ENCODE measurements around the gene WNT5A. TPM values are rescaled to one million over a fixed set of nuclear protein-coding genes. Genes with fewer than 3 reads are reported as not detected.
"Not testable (repeated sequence)": the region's sequence is repeated elsewhere in the genome, so short reads cannot be mapped to it uniquely, and the experiment has no call there.

The WNT5A gene
- total RNA-seq, 2 experiments from 2014 or later, result 0.06 TPM; not detected in 1

- no peak for ATAC-seq (ENCODE audit: poor library complexity)
- Mint-ChIP-seq H3K4me1 (ENCODE audit: low read depth) (no peaks in the 10 kb centered on the region), H3K36me3 (ENCODE audit: low read depth) (no peaks in the 10 kb centered on the region), H3K4me3 (no peak overlapping the region), H3K27me3 (no peaks in the 10 kb centered on the region), H3K27ac (no peak overlapping the region), H3K9me3 (no peaks in the 10 kb centered on the region)
- no peaks in the 10 kb centered on the region for H3K27me3 ChIP-seq (ENCODE audit: control insufficient read depth in 1 of 2, insufficient read depth in 2 of 2, low read length in 2 of 2)
- H3K4me1 ChIP-seq (ENCODE audit: insufficient read depth, low read length), result no peaks in the 10 kb centered on the region
- intact Hi-C loops (cut with DNase I, micrococcal nuclease), result no loop called here
- POLR2A ChIA-PET, result no interaction called here
- no peak overlapping the region for H3K27ac ChIP-seq (ENCODE audit: low read depth in 1 of 2, low read length in 2 of 2)
- no peak for TF ChIP-seq CTCF (IDR thresholded peaks at IDR 0.05)
- CTCF ChIA-PET, result no interaction called here
- DNase-seq, result no peak
- H3K36me3 ChIP-seq (ENCODE audit: insufficient read depth, low read length), result no peaks in the 10 kb centered on the region
- no peaks in the 10 kb centered on the region for H3K9me3 ChIP-seq (ENCODE audit: control insufficient read depth in 1 of 2, insufficient read depth in 1 of 2, low read length in 2 of 2)
- H3K4me3 ChIP-seq (ENCODE audit: low read length), result no peak overlapping the region
Measured at GRCh38 chr3:55508335-55508734, 21.2 kb upstream of the WNT5A start.

- ChIA-PET CTCF (no interaction called here), POLR2A (no interaction called here)
- Histone ChIP-seq H3K36me3 (ENCODE audit: insufficient read depth, low read length) (no peaks in the 10 kb centered on the region), H3K27ac (ENCODE audit: low read depth in 1 of 2, low read length in 2 of 2) (no peak overlapping the region), H3K9me3 (ENCODE audit: control insufficient read depth in 1 of 2, insufficient read depth in 1 of 2, low read length in 2 of 2) (no peaks in the 10 kb centered on the region), H3K4me1 (ENCODE audit: insufficient read depth, low read length) (no peaks in the 10 kb centered on the region), H3K27me3 (ENCODE audit: control insufficient read depth in 1 of 2, insufficient read depth in 2 of 2, low read length in 2 of 2) (no peaks in the 10 kb centered on the region), H3K4me3 (ENCODE audit: low read length) (no peak overlapping the region)
- TF ChIP-seq CTCF (IDR thresholded peaks at IDR 0.05), result no peak
- intact Hi-C loops (cut with DNase I, micrococcal nuclease), result no loop called here
- no peak for ATAC-seq (ENCODE audit: poor library complexity)
- H3K4me1 Mint-ChIP-seq (ENCODE audit: low read depth), result no peaks in the 10 kb centered on the region
- no peak for DNase-seq
- no peak overlapping the region for H3K27ac Mint-ChIP-seq
- H3K27me3 Mint-ChIP-seq, result no peaks in the 10 kb centered on the region
- H3K4me3 Mint-ChIP-seq, result no peak overlapping the region
- no peaks in the 10 kb centered on the region for H3K9me3 Mint-ChIP-seq
- no peaks in the 10 kb centered on the region for H3K36me3 Mint-ChIP-seq (ENCODE audit: low read depth)
Measured at GRCh38 chr3:55507808-55508207, 20.7 kb upstream of the WNT5A start.

DNA sequence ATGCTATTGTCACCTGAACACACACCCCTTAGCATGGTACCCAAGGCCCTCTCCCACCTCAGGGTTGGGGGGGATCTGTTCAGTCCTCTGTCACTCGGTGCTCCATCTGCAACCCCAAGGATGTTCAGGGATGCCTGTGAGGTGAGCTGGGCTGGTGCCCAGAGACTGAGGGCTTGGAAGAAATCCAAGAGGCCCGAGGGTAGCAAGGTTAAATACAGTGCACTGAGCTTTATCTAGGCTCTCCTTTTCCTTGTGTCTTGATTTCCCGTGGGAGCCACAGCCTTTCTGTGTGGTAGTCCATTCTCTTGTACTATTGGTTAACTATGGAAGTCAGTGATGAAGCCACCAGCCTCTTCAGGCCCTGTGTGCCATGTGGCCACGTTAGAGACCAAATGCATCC lies 18.7 kb upstream of the WNT5A start:
- H3K27ac Mint-ChIP-seq, result no peak overlapping the region
- H3K4me3 ChIP-seq (ENCODE audit: low read length), result no peak overlapping the region
- no peaks in the 10 kb centered on the region for H3K27me3 Mint-ChIP-seq
- H3K4me1 ChIP-seq (ENCODE audit: insufficient read depth, low read length), result no peaks in the 10 kb centered on the region
- H3K36me3 Mint-ChIP-seq (ENCODE audit: low read depth), result no peaks in the 10 kb centered on the region
- no peaks in the 10 kb centered on the region for H3K9me3 Mint-ChIP-seq
- no peak overlapping the region for H3K27ac ChIP-seq (ENCODE audit: low read depth in 1 of 2, low read length in 2 of 2)
- H3K9me3 ChIP-seq (ENCODE audit: control insufficient read depth in 1 of 2, insufficient read depth in 1 of 2, low read length in 2 of 2), result no peaks in the 10 kb centered on the region
- H3K36me3 ChIP-seq (ENCODE audit: insufficient read depth, low read length), result no peaks in the 10 kb centered on the region
- H3K4me3 Mint-ChIP-seq, result no peak overlapping the region
- no peak for DNase-seq
- ATAC-seq (ENCODE audit: poor library complexity), result no peak
- intact Hi-C loops (cut with DNase I, micrococcal nuclease), result no loop called here
- no peaks in the 10 kb centered on the region for H3K27me3 ChIP-seq (ENCODE audit: control insufficient read depth in 1 of 2, insufficient read depth in 2 of 2, low read length in 2 of 2)
- POLR2A ChIA-PET, result no interaction called here
- no peaks in the 10 kb centered on the region for H3K4me1 Mint-ChIP-seq (ENCODE audit: low read depth)
- CTCF ChIA-PET, result no interaction called here
- TF ChIP-seq CTCF (IDR thresholded peaks at IDR 0.05), result no peak

DNA sequence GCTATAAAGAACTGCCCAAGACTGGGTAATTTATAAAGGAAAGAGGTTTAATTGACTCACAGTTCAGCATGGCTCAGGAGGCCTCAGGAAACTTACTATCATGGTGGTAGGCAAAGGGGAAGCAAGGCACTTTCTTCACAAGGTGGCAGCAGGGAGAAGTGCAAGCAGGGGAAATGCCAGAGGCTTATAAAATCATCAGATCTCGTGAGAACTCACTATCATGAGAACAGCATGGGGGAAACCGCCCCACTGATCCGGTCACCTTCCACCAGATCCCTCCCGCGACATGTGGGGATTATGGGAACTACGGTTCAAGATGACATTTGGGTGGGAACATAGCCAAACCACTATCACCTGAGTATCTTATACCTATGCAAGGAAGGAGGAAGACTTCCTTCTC lies 18.0 kb upstream of the WNT5A start:
- not testable (repeated sequence) for ATAC-seq (ENCODE audit: poor library complexity)

More for the DNA sequence above, 18.0 kb upstream of the WNT5A start:
- CTCF ChIA-PET; H3K27ac Mint-ChIP-seq; H3K9me3 Mint-ChIP-seq; H3K9me3 ChIP-seq (ENCODE audit: control insufficient read depth in 1 of 2, insufficient read depth in 1 of 2, low read length in 2 of 2); H3K27me3 ChIP-seq (ENCODE audit: control insufficient read depth in 1 of 2, insufficient read depth in 2 of 2, low read length in 2 of 2); H3K27me3 Mint-ChIP-seq; H3K27ac ChIP-seq (ENCODE audit: low read depth in 1 of 2, low read length in 2 of 2); POLR2A ChIA-PET; intact Hi-C loops (cut with DNase I, micrococcal nuclease); H3K4me3 ChIP-seq (ENCODE audit: low read length); H3K4me1 ChIP-seq (ENCODE audit: insufficient read depth, low read length); H3K36me3 ChIP-seq (ENCODE audit: insufficient read depth, low read length); H3K4me1 Mint-ChIP-seq (ENCODE audit: low read depth); H3K36me3 Mint-ChIP-seq (ENCODE audit: low read depth); H3K4me3 Mint-ChIP-seq: not testable (repeated sequence)
- DNase-seq, result peak in 2 of 14 experiments; percentile 14 to 15

Data from CD4-positive, alpha-beta T cell (primary cell).